OCI-LY7 (cell line): Measurements from ENCODE around the gene WDR86. TPM values are rescaled to one million over a fixed set of nuclear protein-coding genes. Genes with fewer than 3 reads are reported as not detected.
A peak's percentile ranks its signal among the peaks of the same experiment; 100 is the strongest.

Source experiments
- BruUV-seq: library from RNA; stranded (reverse); fragments of 400-500 nt; replicated peaks from 2 replicates; lab custom pipeline; 2021; lab: Mats Ljungman, UMichigan
- CTCF ChIA-PET: fragments of 300-600 bp; sonication (Branson Sonifier 250); formaldehyde crosslinking; loops from one replicate; lab custom pipeline; 2022; ENCODE audit warnings: antibody characterized with exemption; ENCODE audit not compliant: unreplicated experiment; lab: Charles Lee
- POLR2A ChIA-PET: fragments of 300-600 bp; sonication (Branson Sonifier 250); formaldehyde crosslinking; loops from one replicate; lab custom pipeline; 2022; ENCODE audit warnings: antibody characterized with exemption; lab: Charles Lee
- DNase-seq: peaks from one replicate; pipeline ENCODE4 v3.0.0-alpha.2; 2015; ENCODE audit warnings: low spot score
- H2AFZ ChIP-seq: fragments of 200-600 bp; sonication (generic), shearing (Covaris generic); 2 replicates; pipeline ENCODE4 v1.6.1; 2014; ENCODE audit warnings: mild to moderate bottlenecking, antibody characterized with exemption, low read length, moderate library complexity
- H3K27ac ChIP-seq: fragments of 200-600 bp; sonication (generic); 2 replicates; pipeline ENCODE4 v1.5.1; 2014; ENCODE audit warnings: mixed run types, low read depth, mild to moderate bottlenecking, moderate library complexity, low read length, inconsistent platforms; ENCODE audit not compliant: poor library complexity, severe bottlenecking
- H3K36me3 ChIP-seq: fragments of 200-600 bp; sonication (generic); 2 replicates; pipeline ENCODE4 v1.6.1; 2014; ENCODE audit warnings: mild to moderate bottlenecking, antibody characterized with exemption, low read length, moderate library complexity, mixed read lengths; ENCODE audit not compliant: insufficient read depth
- H3K4me1 ChIP-seq: fragments of 200-600 bp; sonication (generic); 2 replicates; pipeline ENCODE4 v1.5.1; 2014; ENCODE audit warnings: mild to moderate bottlenecking, low read length; ENCODE audit not compliant: insufficient read depth, poor library complexity, severe bottlenecking
- H3K4me2 ChIP-seq: fragments of 200-600 bp; sonication (generic); 2 replicates; pipeline ENCODE4 v1.6.1; 2014; ENCODE audit warnings: mild to moderate bottlenecking, low read length
- H3K4me3 ChIP-seq: fragments of 200-600 bp; sonication (generic); 2 replicates; pipeline ENCODE4 v1.5.1; 2014; ENCODE audit warnings: mild to moderate bottlenecking, low read depth, low read length; ENCODE audit not compliant: poor library complexity, severe bottlenecking
- H3K79me2 ChIP-seq: fragments of 200-600 bp; sonication (generic); 2 replicates; pipeline ENCODE4 v1.6.1; 2016; ENCODE audit warnings: low read depth, mild to moderate bottlenecking, low read length, moderate library complexity, mixed read lengths; ENCODE audit not compliant: insufficient read depth
- H3K9me2 ChIP-seq: fragments of 200-600 bp; sonication (generic); 2 replicates; pipeline ENCODE4 v1.6.1; 2016; ENCODE audit warnings: mild to moderate bottlenecking, low read length, mixed read lengths; ENCODE audit not compliant: insufficient read depth
- H3K9me3 ChIP-seq: fragments of 200-600 bp; sonication (generic); 2 replicates; pipeline ENCODE4 v1.6.1; 2014; ENCODE audit warnings: mild to moderate bottlenecking, mixed run types, low read length, mixed read lengths
- H4K20me1 ChIP-seq: fragments of 200-600 bp; sonication (generic); 2 replicates; pipeline ENCODE4 v1.6.1; 2014; ENCODE audit warnings: mild to moderate bottlenecking, antibody characterized with exemption, low read length, moderate library complexity, mixed read lengths; ENCODE audit not compliant: insufficient read depth
- EZH2phosphoT487 ChIP-seq: fragments of 200-600 bp; sonication (generic); IDR thresholded peaks from 2 replicates; pipeline ENCODE4 v1.6.1; 2018; ENCODE audit warnings: low read depth, borderline replicate concordance, mild to moderate bottlenecking, mixed run types, antibody characterized with exemption, low read length, moderate library complexity, mixed read lengths
- intact Hi-C: fragments of 100-400 bp; cut with micrococcal nuclease; formaldehyde crosslinking; loops from one replicate; pipeline ENCODE4 v1.10.0; 2022; ENCODE audit not compliant: unreplicated experiment
- total RNA-seq, 2 experiments: library from RNA; depleted of rRNA in 1 of 2; stranded (reverse); fragments of >200 nt in 1 of 2; shearing (Covaris generic) in 1 of 2; gene quantifications; 2 replicates each; pipeline ENCODE4 v1.2.3, GENCODE V29; 2014 to 2022
- TF ChIP-seq, protein P1 (sequence below): fragments of 200-600 bp; sonication (generic); conservative IDR thresholded peaks from 2 replicates; pipeline ENCODE4 v1.5.1; 2014; ENCODE audit warnings: mild to moderate bottlenecking, antibody characterized with exemption, low read length, moderate library complexity, mixed read lengths

WDR86 gene
- total RNA-seq, 2 experiments from 2014 or later = 0.44 to 0.51 TPM

DNA sequence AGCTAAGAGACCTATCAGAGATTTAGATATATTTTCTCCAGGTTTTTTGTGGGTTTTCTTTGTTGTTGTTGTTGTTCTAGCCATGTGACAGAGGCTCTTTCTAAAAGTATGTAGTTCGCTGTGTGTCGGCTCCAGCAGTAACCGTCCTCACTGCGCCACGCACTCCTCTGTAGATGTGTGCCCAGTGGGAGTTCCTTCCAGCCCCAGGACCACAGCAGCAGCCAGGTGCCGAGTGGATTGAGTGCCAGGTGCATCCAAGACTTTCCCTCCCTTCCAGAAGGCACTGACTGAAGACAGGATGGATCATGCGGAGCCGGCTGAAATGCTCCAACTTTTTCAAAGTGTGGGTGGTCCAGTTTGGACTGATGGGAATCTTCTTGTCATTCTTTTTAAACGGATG is 31.8 kb downstream of the WDR86 start:
- ChIA-PET POLR2A (interaction anchor here (0.6 kb wide), 1 partner anchor 191 kb away, joined by 3 read pairs; no protein-coding TSS in a partner anchor), CTCF (no interaction called here)
- BruUV-seq = TSS peak; percentile 85
- DNase-seq = no peak
- H3K4me3 ChIP-seq = no peak overlapping the region
- H3K27ac ChIP-seq = no peak overlapping the region
- H3K79me2 ChIP-seq = no peaks in the 10 kb centered on the region
- H4K20me1 ChIP-seq = no peaks in the 10 kb centered on the region
- peaks cover 5% of the 10 kb centered on the region; the same call in 1 of the 2 replicates for H3K36me3 ChIP-seq
- H3K9me3 ChIP-seq = no peaks in the 10 kb centered on the region
- no peak overlapping the region for H2AFZ ChIP-seq
- no peak for TF ChIP-seq EZH2phosphoT487
- TF ChIP-seq, protein P1, sequence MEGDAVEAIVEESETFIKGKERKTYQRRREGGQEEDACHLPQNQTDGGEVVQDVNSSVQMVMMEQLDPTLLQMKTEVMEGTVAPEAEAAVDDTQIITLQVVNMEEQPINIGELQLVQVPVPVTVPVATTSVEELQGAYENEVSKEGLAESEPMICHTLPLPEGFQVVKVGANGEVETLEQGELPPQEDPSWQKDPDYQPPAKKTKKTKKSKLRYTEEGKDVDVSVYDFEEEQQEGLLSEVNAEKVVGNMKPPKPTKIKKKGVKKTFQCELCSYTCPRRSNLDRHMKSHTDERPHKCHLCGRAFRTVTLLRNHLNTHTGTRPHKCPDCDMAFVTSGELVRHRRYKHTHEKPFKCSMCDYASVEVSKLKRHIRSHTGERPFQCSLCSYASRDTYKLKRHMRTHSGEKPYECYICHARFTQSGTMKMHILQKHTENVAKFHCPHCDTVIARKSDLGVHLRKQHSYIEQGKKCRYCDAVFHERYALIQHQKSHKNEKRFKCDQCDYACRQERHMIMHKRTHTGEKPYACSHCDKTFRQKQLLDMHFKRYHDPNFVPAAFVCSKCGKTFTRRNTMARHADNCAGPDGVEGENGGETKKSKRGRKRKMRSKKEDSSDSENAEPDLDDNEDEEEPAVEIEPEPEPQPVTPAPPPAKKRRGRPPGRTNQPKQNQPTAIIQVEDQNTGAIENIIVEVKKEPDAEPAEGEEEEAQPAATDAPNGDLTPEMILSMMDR = no peak
- intact Hi-C loops = no loop called here
- H3K4me2 ChIP-seq = no peak overlapping the region
- no peaks in the 10 kb centered on the region for H3K9me2 ChIP-seq
- H3K4me1 ChIP-seq = peaks cover 17% of the 10 kb centered on the region

DNA sequence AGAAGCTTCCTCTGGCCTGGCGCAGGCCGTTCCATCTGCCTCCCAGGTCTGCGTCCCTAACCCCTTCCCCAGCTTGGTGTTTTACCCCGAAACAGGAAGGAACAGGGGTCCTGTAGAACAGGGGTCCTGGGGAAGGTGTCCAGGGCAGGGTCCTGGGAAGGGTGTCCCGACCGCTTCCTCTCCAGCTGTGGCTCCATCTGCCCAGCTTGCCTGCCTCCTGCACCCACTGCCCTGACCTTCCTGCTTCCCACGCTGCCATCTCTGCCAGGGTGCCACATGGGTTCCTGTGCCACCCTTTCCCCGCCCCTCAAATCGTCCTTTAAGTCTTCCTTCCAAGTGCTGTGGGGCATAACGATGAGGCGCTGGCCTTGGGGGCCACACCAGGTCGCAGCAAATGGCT is 32.4 kb downstream of the WDR86 start:
- no peaks in the 10 kb centered on the region for H3K9me3 ChIP-seq
- no peaks in the 10 kb centered on the region for H3K9me2 ChIP-seq
- H4K20me1 ChIP-seq = no peaks in the 10 kb centered on the region
- peaks cover 17% of the 10 kb centered on the region for H3K4me1 ChIP-seq
- ChIA-PET CTCF (no interaction called here), POLR2A (interaction anchor here (0.6 kb wide), 2 partner anchors 44 to 191 kb away, joined by 3 to 6 read pairs; no protein-coding TSS in a partner anchor)
- H3K79me2 ChIP-seq = no peaks in the 10 kb centered on the region
- no peak overlapping the region for H3K4me2 ChIP-seq
- H3K27ac ChIP-seq = no peak overlapping the region
- intact Hi-C loops = no loop called here
- H3K36me3 ChIP-seq = peaks cover 5% of the 10 kb centered on the region; the same call in 1 of the 2 replicates
- BruUV-seq = no TSS peak
- no peak for TF ChIP-seq EZH2phosphoT487
- TF ChIP-seq, protein P1 = no peak
- no peak overlapping the region for H3K4me3 ChIP-seq
- no peak for DNase-seq
- no peak overlapping the region for H2AFZ ChIP-seq

DNA sequence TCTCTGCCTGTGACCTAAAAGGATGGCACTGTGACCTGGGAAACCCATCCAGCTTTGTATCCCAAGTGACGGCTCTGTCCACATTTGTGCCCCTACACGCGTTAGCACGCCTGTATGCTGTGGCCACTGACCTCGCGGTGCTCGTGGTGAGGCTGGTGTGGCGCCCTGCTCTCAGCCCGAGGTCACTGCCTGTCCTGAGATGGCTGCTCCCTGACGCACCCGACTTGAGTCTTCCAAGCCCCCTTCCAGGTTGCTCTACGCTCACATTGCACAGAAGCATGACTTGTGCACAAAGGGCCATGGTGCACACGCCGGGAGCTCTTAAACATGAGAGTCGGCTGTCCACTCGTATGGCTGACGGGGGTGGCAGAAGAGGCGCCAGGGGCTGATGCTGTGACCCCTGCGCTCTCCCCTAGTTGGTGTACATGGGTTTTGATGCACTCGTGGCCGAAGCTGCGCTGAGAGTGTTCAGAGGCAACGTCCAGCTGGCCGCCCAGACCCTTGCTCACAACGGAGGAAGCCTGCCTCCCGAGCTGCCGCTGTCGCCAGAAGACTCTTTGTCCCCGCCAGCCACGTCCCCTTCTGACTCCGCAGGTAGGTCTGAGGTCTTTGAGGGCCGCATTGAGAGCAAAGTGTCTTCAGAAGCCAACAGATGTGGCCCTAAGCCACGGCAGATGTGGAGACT is 33.5 kb downstream of the WDR86 start:
- intact Hi-C loops = no loop called here
- TF ChIP-seq, protein P1 = no peak
- no peak for TF ChIP-seq EZH2phosphoT487
- Histone ChIP-seq H3K79me2 (no peaks in the 10 kb centered on the region), H3K36me3 (peaks cover 5% of the 10 kb centered on the region; the same call in 1 of the 2 replicates), H3K27ac (no peak overlapping the region), H3K4me3 (no peak overlapping the region), H3K9me2 (no peaks in the 10 kb centered on the region), H2AFZ (no peak overlapping the region), H3K9me3 (no peaks in the 10 kb centered on the region), H4K20me1 (no peaks in the 10 kb centered on the region), H3K4me2 (no peak overlapping the region), H3K4me1 (peaks cover 11% of the 10 kb centered on the region)
- POLR2A ChIA-PET = interaction anchor here (0.6 kb wide), 1 partner anchor 43 kb away, joined by 6 read pairs; no protein-coding TSS in a partner anchor
- CTCF ChIA-PET = no interaction called here
- no peak for DNase-seq
- no TSS peak for BruUV-seq
